ENCODE results near the gene MORF4L1. TPM values are rescaled to one million over a fixed set of nuclear protein-coding genes. Genes with fewer than 3 reads are reported as not detected.
A peak's percentile ranks its signal among the peaks of the same experiment; 100 is the strongest.

The MORF4L1 gene
- total and polyA plus RNA-seq, 2 experiments from 2014 or later, result 520 to 571 TPM

- Histone ChIP-seq H3K27me3 (ENCODE audit: insufficient read depth) (no peaks in the 10 kb centered on the region), H2AFZ (no peak overlapping the region), H3K9me2 (ENCODE audit: insufficient read depth) (no peaks in the 10 kb centered on the region), H3K4me3 (no peak overlapping the region), H3F3A (replicated peaks; ENCODE audit: low read depth) (no peaks in the 10 kb centered on the region), H3K4me1 (ENCODE audit: insufficient read depth) (no peaks in the 10 kb centered on the region), H3K36me3 (ENCODE audit: insufficient read depth) (peaks cover 8% of the 10 kb centered on the region), H3K27ac (ENCODE audit: low read depth) (0 out of 2 replicates have a peak overlapping the region, but pooled peaks have one; percentile 45), H3K79me2 (replicated peaks; ENCODE audit: insufficient read depth) (peaks cover 16% of the 10 kb centered on the region; the same call in 1 of the 2 replicates), H4K20me1 (replicated peaks; ENCODE audit: insufficient read depth) (peaks cover 13% of the 10 kb centered on the region; the same call in 1 of the 2 replicates), H3K4me2 (no peak overlapping the region)
- DNase-seq (ENCODE audit: low spot score) (no peak), ATAC-seq (no peak)
- Mint-ChIP-seq H3K9me3 (no peaks in the 10 kb centered on the region), H3K4me1 (peaks cover 5% of the 10 kb centered on the region; the same call in 1 of the 3 replicates), H3K36me3 (ENCODE audit: low read depth) (peaks cover 38% of the 10 kb centered on the region), H3K4me3 (no peak overlapping the region), H3K27me3 (ENCODE audit: insufficient read depth, low read depth, poor library complexity) (peaks cover 3% of the 10 kb centered on the region), H3K27ac (no peak overlapping the region)
- TF ChIP-seq CREB1 (CRISPR knock-in tag; IDR thresholded peaks at IDR 0.05; ENCODE audit: low read depth), result no peak
- no peak for TF ChIP-seq ETS1 (IDR thresholded peaks at IDR 0.05)
- no peak for TF ChIP-seq POLR2AphosphoS5 (IDR thresholded peaks at IDR 0.05; ENCODE audit: low read depth)
- TF ChIP-seq CTCF (conservative IDR thresholded peaks at IDR 0.05; ENCODE audit: low read depth in 2 of 2), result no peak
These were observed 43.4 kb downstream of the MORF4L1 start for GRCh38 chr15:78916088-78916487.

- H2AFZ ChIP-seq, result no peak overlapping the region
- ATAC-seq (no peak), DNase-seq (ENCODE audit: low spot score) (no peak)
- no peaks in the 10 kb centered on the region for H3K9me3 Mint-ChIP-seq
- H3K9me2 ChIP-seq (ENCODE audit: insufficient read depth), result no peaks in the 10 kb centered on the region
- no peaks in the 10 kb centered on the region for H3K4me1 ChIP-seq (ENCODE audit: insufficient read depth)
- no peaks in the 10 kb centered on the region for H3F3A ChIP-seq (replicated peaks; ENCODE audit: low read depth)
- peaks cover 8% of the 10 kb centered on the region; the same call in 1 of the 2 replicates for H4K20me1 ChIP-seq (replicated peaks; ENCODE audit: insufficient read depth)
- no peak overlapping the region for H3K4me3 ChIP-seq
- peaks cover 5% of the 10 kb centered on the region; the same call in 1 of the 3 replicates for H3K4me1 Mint-ChIP-seq
- 0 out of 2 replicates have a peak, but pooled peaks cover under 1% of the 10 kb centered on the region for H3K79me2 ChIP-seq (replicated peaks; ENCODE audit: insufficient read depth)
- peaks cover 11% of the 10 kb centered on the region; the same call in 1 of the 2 replicates for H3K36me3 ChIP-seq (ENCODE audit: insufficient read depth)
- no peak overlapping the region for H3K27ac ChIP-seq (ENCODE audit: low read depth)
- H3K27me3 ChIP-seq (ENCODE audit: insufficient read depth), result no peaks in the 10 kb centered on the region
- no peak overlapping the region for H3K4me3 Mint-ChIP-seq
- H3K27me3 Mint-ChIP-seq (ENCODE audit: insufficient read depth, low read depth, poor library complexity), result peaks cover 4% of the 10 kb centered on the region
- H3K36me3 Mint-ChIP-seq (ENCODE audit: low read depth), result peaks cover 41% of the 10 kb centered on the region
- H3K4me2 ChIP-seq, result no peak overlapping the region
- H3K27ac Mint-ChIP-seq, result no peak overlapping the region
- TF ChIP-seq EZH2 (IDR thresholded peaks at IDR 0.05; ENCODE audit: low read depth, unreplicated experiment) (no peak), ZNF462 (CRISPR knock-in tag; IDR thresholded peaks at IDR 0.05) (no peak), CREB1 (CRISPR knock-in tag; IDR thresholded peaks at IDR 0.05; ENCODE audit: low read depth) (no peak), STAT1 (IDR thresholded peaks at IDR 0.05; ENCODE audit: unreplicated experiment) (no peak), ZNF114 (CRISPR knock-in tag; IDR thresholded peaks at IDR 0.05) (no peak), ETS1 (IDR thresholded peaks at IDR 0.05) (no peak), NANOG (IDR thresholded peaks at IDR 0.05; ENCODE audit: borderline replicate concordance) (no peak), ZNF331 (CRISPR knock-in tag; IDR thresholded peaks at IDR 0.05; ENCODE audit: low read depth) (no peak), EZH2phosphoT487 (IDR thresholded peaks at IDR 0.05; ENCODE audit: unreplicated experiment) (no peak), POLR2AphosphoS5 (IDR thresholded peaks at IDR 0.05; ENCODE audit: low read depth) (no peak), JUNB (IDR thresholded peaks at IDR 0.05; ENCODE audit: unreplicated experiment) (no peak)
These were observed 45.2 kb downstream of the MORF4L1 start for GRCh38 chr15:78917888-78918287.

Data from GM23338 (cell line).